ENCODE data around the gene COMP. TPM values are rescaled to one million over a fixed set of nuclear protein-coding genes. Genes with fewer than 3 reads are reported as not detected.
A peak's percentile ranks its signal among the peaks of the same experiment; 100 is the strongest.

Gene COMP
- total RNA-seq, 1 experiment from 2014 or later, result not detected

DNA sequence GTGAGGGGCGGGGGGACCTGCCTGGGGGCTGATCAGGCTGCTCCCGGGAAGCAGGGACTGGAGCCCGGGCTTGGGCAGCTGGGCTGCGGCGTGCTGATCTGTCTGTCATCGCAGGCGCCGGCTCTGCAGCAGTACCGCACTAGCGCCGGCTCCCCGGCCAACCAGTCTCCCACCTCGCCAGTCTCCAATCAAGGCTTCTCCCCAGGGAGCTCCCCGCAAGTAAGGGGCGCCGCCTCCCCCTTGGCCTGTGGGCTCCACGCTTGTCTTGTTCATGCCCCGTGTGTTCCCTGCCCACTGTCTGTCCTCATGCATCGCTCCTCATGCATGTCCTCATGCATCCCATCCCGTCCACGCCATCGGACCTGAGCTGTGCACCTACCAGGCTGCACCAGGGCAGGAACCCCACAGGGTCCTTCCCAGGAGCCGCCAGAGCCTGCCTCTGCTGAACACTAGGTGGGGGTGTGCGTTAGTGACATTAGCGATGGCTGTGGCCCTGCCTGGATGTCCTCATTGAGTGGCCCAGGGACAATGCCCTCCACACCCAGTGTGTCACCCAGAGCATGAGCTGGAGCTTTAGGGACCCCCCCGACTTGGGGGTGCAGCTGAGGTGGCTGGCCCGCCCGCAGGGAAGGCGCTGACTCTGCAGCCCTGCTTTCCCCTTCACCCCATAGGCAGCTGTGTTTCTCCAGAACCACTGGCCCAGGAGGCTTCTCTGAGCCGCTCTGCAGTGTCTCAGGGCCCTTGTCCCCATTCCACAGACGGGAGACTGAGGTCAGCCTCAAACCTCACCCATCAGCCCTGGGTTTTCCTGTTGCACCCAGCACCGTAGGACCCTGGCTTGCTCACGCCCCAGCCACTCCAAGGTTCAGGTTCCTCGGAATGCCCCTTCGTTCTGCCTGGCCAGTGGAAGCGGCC, 19.5 kb downstream of the COMP start:
- Histone ChIP-seq H3K79me2 (ENCODE audit: insufficient read depth, low read length) (no peaks in the 10 kb centered on the region), H3K27me3 (ENCODE audit: insufficient read depth, low read length) (no peaks in the 10 kb centered on the region), H3K36me3 (ENCODE audit: control insufficient read depth in 1 of 2, insufficient read depth in 2 of 2, low read length in 2 of 2) (no peaks in the 10 kb centered on the region), H4K20me1 (ENCODE audit: insufficient read depth) (no peaks in the 10 kb centered on the region), H2AFZ (ENCODE audit: low read depth, low read length, poor library complexity, severe bottlenecking) (no peak overlapping the region), H3K9me3 (ENCODE audit: control insufficient read depth in 1 of 2, insufficient read depth in 1 of 2, low read depth in 1 of 2, low read length in 2 of 2) (no peaks in the 10 kb centered on the region), H3K4me1 (ENCODE audit: control insufficient read depth in 1 of 2, insufficient read depth in 2 of 2, low read length in 2 of 2) (peaks cover 0 to 9% of the 10 kb centered on the region in 2 experiments; a peak in 2 of 4 replicates), H3K4me2 (ENCODE audit: low read length) (no peak overlapping the region), H3K4me3 (replicated peaks in 1 of 2; ENCODE audit: low read depth in 1 of 2, low read length in 2 of 2) (no peak overlapping the region), H3K27ac (ENCODE audit: low read depth, low read length) (no peak overlapping the region), H3K9me2 (ENCODE audit: insufficient read depth) (no peaks in the 10 kb centered on the region), H3K9ac (ENCODE audit: low read length) (no peak overlapping the region)
- no TSS peak for BruUV-seq (replicated peaks)
- intact Hi-C loops (cut with micrococcal nuclease), result loop anchor here (1.0 kb wide), 1 partner anchor 76 kb away; no protein-coding TSS in a partner anchor
- ChIA-PET POLR2A (no interaction called here), CTCF (interaction anchor here (1.4 kb wide), 1 partner anchor 75 kb away, joined by 5 read pairs; no protein-coding TSS in a partner anchor), RAD21 (ENCODE audit: low non-redundant PET in 1 of 2, low total read pairs in 2 of 2, uncharacterized antibody in 2 of 2, unreplicated experiment in 2 of 2) (no interaction called here)
- TF ChIP-seq CEBPB (IDR thresholded peaks at IDR 0.05; ENCODE audit: low read depth) (no peak), EZH2phosphoT487 (IDR thresholded peaks at IDR 0.05; ENCODE audit: borderline replicate concordance) (no peak), RAD21 (IDR thresholded peaks at IDR 0.05; ENCODE audit: low read depth) (peak; percentile 47)
- TF ChIP-seq, protein P1, sequence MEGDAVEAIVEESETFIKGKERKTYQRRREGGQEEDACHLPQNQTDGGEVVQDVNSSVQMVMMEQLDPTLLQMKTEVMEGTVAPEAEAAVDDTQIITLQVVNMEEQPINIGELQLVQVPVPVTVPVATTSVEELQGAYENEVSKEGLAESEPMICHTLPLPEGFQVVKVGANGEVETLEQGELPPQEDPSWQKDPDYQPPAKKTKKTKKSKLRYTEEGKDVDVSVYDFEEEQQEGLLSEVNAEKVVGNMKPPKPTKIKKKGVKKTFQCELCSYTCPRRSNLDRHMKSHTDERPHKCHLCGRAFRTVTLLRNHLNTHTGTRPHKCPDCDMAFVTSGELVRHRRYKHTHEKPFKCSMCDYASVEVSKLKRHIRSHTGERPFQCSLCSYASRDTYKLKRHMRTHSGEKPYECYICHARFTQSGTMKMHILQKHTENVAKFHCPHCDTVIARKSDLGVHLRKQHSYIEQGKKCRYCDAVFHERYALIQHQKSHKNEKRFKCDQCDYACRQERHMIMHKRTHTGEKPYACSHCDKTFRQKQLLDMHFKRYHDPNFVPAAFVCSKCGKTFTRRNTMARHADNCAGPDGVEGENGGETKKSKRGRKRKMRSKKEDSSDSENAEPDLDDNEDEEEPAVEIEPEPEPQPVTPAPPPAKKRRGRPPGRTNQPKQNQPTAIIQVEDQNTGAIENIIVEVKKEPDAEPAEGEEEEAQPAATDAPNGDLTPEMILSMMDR (IDR thresholded peaks at IDR 0.05 in 2 of 3, conservative IDR thresholded peaks at IDR 0.05 in 1 of 3; ENCODE audit: borderline replicate concordance in 1 of 3, insufficient read depth in 1 of 3, low read depth in 2 of 3, low read length in 2 of 3), result peak in 2 of 3 experiments; percentile 50 to 53; a peak in 4 of 6 replicates
- TF ChIP-seq, protein P2, sequence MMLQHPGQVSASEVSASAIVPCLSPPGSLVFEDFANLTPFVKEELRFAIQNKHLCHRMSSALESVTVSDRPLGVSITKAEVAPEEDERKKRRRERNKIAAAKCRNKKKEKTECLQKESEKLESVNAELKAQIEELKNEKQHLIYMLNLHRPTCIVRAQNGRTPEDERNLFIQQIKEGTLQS (IDR thresholded peaks at IDR 0.05), result no peak
- ATAC-seq (peak; percentile 71), DNase-seq (ENCODE audit: low read depth, low spot score) (no peak)

Measured in HCT116 (cell line).